GM19351 (cell line): ENCODE results near the gene TAB2.
"Not testable (repeated sequence)": the region's sequence is repeated elsewhere in the genome, so short reads cannot be mapped to it uniquely, and the experiment has no call there.

Source experiments
- ATAC-seq: cut with Tn5 transposase; IDR thresholded peaks from one replicate; pipeline ENCODE4 v1.9.1; 2021; ENCODE audit warnings: mild to moderate bottlenecking, moderate library complexity; ENCODE audit not compliant: unreplicated experiment

TAB2 gene

GRCh38 chr6:149331871-149332270, 14.4 kb downstream of the TAB2 start:
- ATAC-seq: no peak

GRCh38 chr6:149332602-149333265, 15.2 kb downstream of the TAB2 start:
- ATAC-seq: no peak

- no peak for ATAC-seq
Observed at GRCh38 chr6:149333266-149333620, 15.7 kb downstream of the TAB2 start.

- no peak for ATAC-seq
Observed at GRCh38 chr6:149334201-149334600, 16.7 kb downstream of the TAB2 start.

GRCh38 chr6:149334682-149335160, 17.2 kb downstream of the TAB2 start:
- no peak for ATAC-seq

GRCh38 chr6:149335924-149336608, 18.6 kb downstream of the TAB2 start:
- peak; percentile 52 for ATAC-seq

GRCh38 chr6:149336609-149336928, 19.1 kb downstream of the TAB2 start:
- ATAC-seq: no peak

- no peak for ATAC-seq
Observed at GRCh38 chr6:149337320-149337719, 19.8 kb downstream of the TAB2 start.

- ATAC-seq: no peak
Observed at GRCh38 chr6:149340200-149340599, 22.7 kb downstream of the TAB2 start.

- peak; percentile 66 for ATAC-seq
Observed at GRCh38 chr6:149342525-149342924, 25.0 kb downstream of the TAB2 start.

GRCh38 chr6:149343501-149343900, 26.0 kb downstream of the TAB2 start:
- no peak for ATAC-seq

- ATAC-seq: no peak
Observed at GRCh38 chr6:149346078-149346477, 28.6 kb downstream of the TAB2 start.

GRCh38 chr6:149347067-149347466, 29.6 kb downstream of the TAB2 start:
- no peak for ATAC-seq

GRCh38 chr6:149349279-149349678, 31.8 kb downstream of the TAB2 start:
- ATAC-seq: not testable (repeated sequence)

- ATAC-seq: no peak
Observed at GRCh38 chr6:149354009-149354408, 36.5 kb downstream of the TAB2 start.

- no peak for ATAC-seq
Observed at GRCh38 chr6:149356081-149356750, 38.7 kb downstream of the TAB2 start.

- ATAC-seq: no peak
Observed at GRCh38 chr6:149357726-149358538, 40.4 kb downstream of the TAB2 start.

- ATAC-seq: no peak
Observed at GRCh38 chr6:149359440-149359839, 41.9 kb downstream of the TAB2 start.

GRCh38 chr6:149360536-149360935, 43.0 kb downstream of the TAB2 start:
- no peak for ATAC-seq

GRCh38 chr6:149362289-149362688, 44.8 kb downstream of the TAB2 start:
- no peak for ATAC-seq

- no peak for ATAC-seq
Observed at GRCh38 chr6:149363154-149363553, 45.6 kb downstream of the TAB2 start.
